GM10847 (cell line): ENCODE measurements around the gene ZSCAN21.
A peak's percentile ranks its signal among the peaks of the same experiment; 100 is the strongest.

Source experiments
- POLR2A ChIP-seq: IDR thresholded peaks from 2 replicates; pipeline ENCODE4 v1.6.1; 2011; ENCODE audit not compliant: insufficient read length; ENCODE audit errors: extremely low read depth

ZSCAN21 gene

GRCh38 chr7:100088621-100089457, 39.3 kb downstream of the ZSCAN21 start, which contains the start of gene COPS6:
TSS of gene COPS6 (plus strand) at chr7:100088969. CDS start at chr7:100088991, 22 bp downstream.
- peak; percentile 96 for TF ChIP-seq POLR2A

- TF ChIP-seq POLR2A: no peak
Observed at GRCh38 chr7:100089458-100090196, 40.1 kb downstream of the ZSCAN21 start.

GRCh38 chr7:100090527-100091410, 41.2 kb downstream of the ZSCAN21 start:
- no peak for TF ChIP-seq POLR2A

GRCh38 chr7:100091411-100092181, 42.0 kb downstream of the ZSCAN21 start:
- TF ChIP-seq POLR2A: no peak

DNA sequence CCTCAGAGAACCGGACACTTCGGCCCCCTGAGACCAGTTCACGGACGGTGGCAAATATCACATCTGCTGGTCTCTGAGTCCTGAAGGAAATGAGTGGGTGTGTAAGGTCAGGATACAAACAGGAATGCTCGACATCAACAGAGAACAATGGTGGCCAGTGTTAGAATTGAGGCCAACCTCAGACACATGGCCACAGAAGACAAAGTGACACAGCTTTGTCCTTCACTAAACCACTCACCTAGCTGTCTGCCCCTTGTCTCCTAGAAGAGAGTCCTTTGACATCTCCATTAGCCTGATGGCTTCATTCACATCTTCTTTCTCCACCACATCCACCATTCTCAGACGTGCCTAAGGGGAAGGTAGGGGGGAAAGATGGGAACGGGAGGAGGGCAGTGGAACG, 43.5 kb downstream of the ZSCAN21 start:
- no peak for TF ChIP-seq POLR2A

DNA sequence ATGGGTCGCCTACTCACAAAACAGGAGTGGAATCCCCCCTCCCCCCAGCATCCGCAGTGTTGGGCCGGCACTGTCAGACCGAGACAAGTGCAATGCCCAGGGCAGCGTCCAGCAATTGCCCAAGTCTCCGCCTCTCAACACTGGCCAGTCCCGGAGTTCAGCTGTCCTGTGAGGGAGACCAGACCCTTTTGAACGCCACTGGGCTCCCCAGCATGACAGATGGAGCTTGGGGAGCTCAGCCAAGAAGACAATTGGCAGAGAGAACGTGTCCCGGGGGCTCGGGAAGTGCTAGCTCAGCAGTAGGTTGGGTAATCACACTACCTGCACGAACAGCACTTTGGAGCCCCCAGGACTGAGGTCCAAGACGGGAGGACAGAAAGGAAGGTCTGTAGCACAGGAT, 43.9 kb downstream of the ZSCAN21 start:
- no peak for TF ChIP-seq POLR2A

DNA sequence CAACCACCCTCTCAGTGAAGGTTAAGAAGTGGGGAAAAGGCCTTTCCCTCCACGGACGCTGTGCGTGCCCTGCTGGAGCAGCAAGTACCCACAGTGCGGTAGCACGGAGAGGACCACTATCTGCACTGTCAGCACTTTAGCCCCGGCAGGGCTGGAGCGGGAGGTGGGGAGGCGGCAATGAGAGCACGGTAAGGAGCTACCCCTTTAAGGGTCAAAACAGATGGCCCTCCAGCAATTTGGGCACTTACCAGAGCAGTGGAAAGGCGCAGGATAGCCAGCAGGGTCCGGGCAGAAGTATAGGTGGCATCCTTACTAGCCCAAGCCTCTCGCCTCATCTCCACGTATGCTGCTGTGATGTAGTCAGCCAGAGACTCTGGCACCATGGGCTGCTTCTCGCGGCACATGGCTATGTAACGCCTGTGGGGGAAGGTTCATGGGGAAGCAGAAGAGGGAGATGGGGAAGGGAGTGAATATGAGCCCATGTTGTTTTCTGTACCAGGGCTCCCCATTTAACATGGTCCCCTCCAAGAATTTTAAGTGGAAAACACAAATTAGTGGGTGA, 44.4 kb downstream of the ZSCAN21 start:
- TF ChIP-seq POLR2A: no peak

GRCh38 chr7:100095289-100095688, 45.7 kb downstream of the ZSCAN21 start:
- no peak for TF ChIP-seq POLR2A

- no peak for TF ChIP-seq POLR2A
Observed at GRCh38 chr7:100095704-100096103, 46.1 kb downstream of the ZSCAN21 start.

GRCh38 chr7:100098913-100099312, 49.3 kb downstream of the ZSCAN21 start:
- TF ChIP-seq POLR2A: no peak

DNA sequence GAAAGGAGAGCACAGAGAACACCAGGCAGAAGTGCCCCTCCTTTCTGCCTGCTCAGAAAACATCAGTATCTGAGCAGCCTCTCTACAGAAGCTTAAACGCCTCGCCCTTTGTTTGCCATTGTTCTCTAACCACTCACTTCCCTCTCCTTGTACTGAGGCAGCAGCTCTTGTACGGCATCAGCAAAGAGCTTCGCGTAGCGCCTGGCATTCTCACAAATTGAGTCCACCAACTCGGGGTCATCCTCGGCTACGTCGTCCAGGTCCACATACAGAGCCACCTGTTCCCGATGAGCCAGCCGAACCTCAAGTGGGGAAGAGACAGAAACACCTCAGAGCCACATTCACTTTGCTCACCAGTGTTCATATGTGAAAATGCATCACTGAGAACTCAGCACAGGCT, 49.9 kb downstream of the ZSCAN21 start:
- TF ChIP-seq POLR2A: no peak

GRCh38 chr7:100100420-100101015, 50.9 kb downstream of the ZSCAN21 start:
- TF ChIP-seq POLR2A: no peak

DNA sequence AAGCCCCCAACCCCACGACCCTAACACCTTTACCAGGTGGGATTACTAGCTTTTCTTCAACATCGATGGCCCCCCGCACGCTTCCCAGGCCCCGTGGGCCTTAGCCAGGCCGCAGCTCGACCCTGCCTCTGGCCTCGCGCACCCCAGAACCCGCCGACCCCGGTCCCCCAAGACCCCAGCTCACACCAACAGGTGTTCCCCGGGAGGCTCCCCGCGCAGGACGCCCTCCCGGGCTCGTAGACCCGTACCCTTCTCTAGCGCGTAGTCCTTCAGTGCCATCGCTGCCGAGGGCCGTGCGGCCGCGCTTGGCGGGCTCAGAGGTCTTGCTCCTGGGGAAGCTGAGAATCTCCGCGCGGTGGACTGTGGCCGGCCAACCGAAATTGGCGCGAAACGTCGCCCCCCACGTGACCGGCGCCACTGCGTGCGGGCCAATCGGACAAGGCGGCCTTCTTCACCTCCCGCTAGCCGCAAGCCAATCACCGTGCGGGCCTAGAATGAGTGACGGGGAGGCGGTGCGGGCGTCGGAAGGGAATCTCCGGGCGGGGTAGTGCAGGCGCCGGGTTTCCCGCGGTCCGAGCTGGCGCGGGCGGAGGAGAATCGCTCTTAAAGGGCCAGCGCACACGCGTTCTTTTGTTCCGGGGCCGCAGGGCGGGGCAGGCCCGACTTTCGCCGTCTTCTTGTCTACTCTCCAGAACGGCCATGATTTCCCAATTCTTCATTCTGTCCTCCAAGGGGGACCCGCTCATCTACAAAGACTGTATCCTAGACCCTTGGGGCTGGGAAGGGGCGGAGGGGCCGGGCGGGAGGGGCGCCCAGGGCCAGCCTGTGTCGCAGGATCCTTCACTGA, 51.7 kb downstream of the ZSCAN21 start, which contains the start of the genes AP4M1 and MCM7:
Gene AP4M1, plus strand, starts transcription at position 628 of the 847 bp plus-strand sequence. Its CDS starts 72 bp downstream, at position 700.
Gene MCM7, minus strand, starts transcription at position 382 of the 847 bp plus-strand sequence. Its CDS starts 103 bp downstream, at position 279.
- peak; percentile 53 for TF ChIP-seq POLR2A
